Globus pallidus (tissue), 1 donor: ENCODE results near the gene VPREB3.

Source experiments
- DNase-seq: peaks from one replicate; pipeline ENCODE4 v3.0.0-alpha.2; 2015; ENCODE audit warnings: low spot score

VPREB3 gene

GRCh38 chr22:23764899-23765881, 11.0 kb upstream of the VPREB3 start:
- no peak for DNase-seq

- no peak for DNase-seq
These were observed 9.7 kb upstream of the VPREB3 start for GRCh38 chr22:23763954-23764353.

GRCh38 chr22:23763579-23763945, 9.3 kb upstream of the VPREB3 start:
- DNase-seq = no peak

GRCh38 chr22:23762842-23763578, 8.8 kb upstream of the VPREB3 start, which contains the start of gene C22orf15:
Gene C22orf15 (plus strand): TSS chr22:23762990. CDS start chr22:23763307, 317 bp downstream.
- no peak for DNase-seq

GRCh38 chr22:23760056-23760455, 5.8 kb upstream of the VPREB3 start:
- no peak for DNase-seq

GRCh38 chr22:23759566-23759965, 5.3 kb upstream of the VPREB3 start:
- no peak for DNase-seq

- no peak for DNase-seq
These were observed 2.7 kb upstream of the VPREB3 start for GRCh38 chr22:23756891-23757290.

- DNase-seq = no peak
These were observed 1.5 kb upstream of the VPREB3 start for GRCh38 chr22:23755711-23756110.

GRCh38 chr22:23754980-23755636, 883 bp upstream of the VPREB3 start:
- DNase-seq = peak; percentile 86

- DNase-seq = no peak
These were observed 840 bp downstream of the VPREB3 start for GRCh38 chr22:23753385-23753784.

GRCh38 chr22:23752750-23753149, 1.5 kb downstream of the VPREB3 start:
- DNase-seq = no peak

- DNase-seq = no peak
These were observed 2.0 kb downstream of the VPREB3 start for GRCh38 chr22:23752090-23752691.

- DNase-seq = no peak
These were observed 2.7 kb downstream of the VPREB3 start for GRCh38 chr22:23751441-23751996.

- DNase-seq = peak; percentile 73
These were observed 3.3 kb downstream of the VPREB3 start, which contains the start of gene ZNF70 for GRCh38 chr22:23750714-23751440. Gene ZNF70 (minus strand): TSS chr22:23751112. CDS start chr22:23745140, 5,972 bp downstream.

- DNase-seq = no peak
These were observed 3.9 kb downstream of the VPREB3 start for GRCh38 chr22:23750367-23750713.

GRCh38 chr22:23749841-23750301, 4.4 kb downstream of the VPREB3 start:
- DNase-seq = no peak

GRCh38 chr22:23745791-23746190, 8.4 kb downstream of the VPREB3 start:
- no peak for DNase-seq

- no peak for DNase-seq
These were observed 9.7 kb downstream of the VPREB3 start for GRCh38 chr22:23744485-23744884.

GRCh38 chr22:23744001-23744400, 10.2 kb downstream of the VPREB3 start:
- DNase-seq = no peak

- no peak for DNase-seq
These were observed 10.9 kb downstream of the VPREB3 start for GRCh38 chr22:23743303-23743705.
